Naive thymus-derived CD4-positive, alpha-beta T cell (primary cell): ENCODE data around the gene RGS9. TPM values are rescaled to one million over a fixed set of nuclear protein-coding genes. Genes with fewer than 3 reads are reported as not detected.
"Not testable (repeated sequence)": the region's sequence is repeated elsewhere in the genome, so short reads cannot be mapped to it uniquely, and the experiment has no call there.

Source experiments
- ATAC-seq: fragments of 150-1000 bp; cut with Tn5 transposase; 2 replicates; pipeline ENCODE4 v1.10.0; 2021; ENCODE audit warnings: mild to moderate bottlenecking, moderate library complexity
- CTCF ChIA-PET: fragments of 350-600 bp; sonication (Branson Sonifier 250); formaldehyde crosslinking; loops from one replicate; lab custom pipeline; 2021; ENCODE audit warnings: antibody characterized with exemption; lab: Charles Lee
- POLR2A ChIA-PET: fragments of 350-600 bp; sonication (Branson Sonifier 250); formaldehyde crosslinking; loops from one replicate; lab custom pipeline; 2021; ENCODE audit warnings: antibody characterized with exemption, inconsistent platforms; lab: Charles Lee
- DNase-seq, 9 donors: peaks; one replicate each; pipeline versions ENCODE4 v3.0.0 to v3.0.0-alpha.2; 2020 to 2022; ENCODE audit warnings: mixed read lengths in 1 of 9
- H3K27ac ChIP-seq: one replicate; pipeline ENCODE4 v1.7.0; 2013; ENCODE audit warnings: mild to moderate bottlenecking, low read depth, low read length, moderate library complexity
- H3K27me3 ChIP-seq, 2 donors: one replicate each; pipeline ENCODE4 v1.7.0; 2013; ENCODE audit warnings: low read length in 2 of 2, mild to moderate bottlenecking in 2 of 2, moderate library complexity in 2 of 2; ENCODE audit not compliant: control insufficient read depth in 2 of 2, insufficient read depth in 2 of 2
- H3K36me3 ChIP-seq, 3 experiments: 1 replicate in 2 of 3; 2 replicates in 1 of 3; pipeline ENCODE4 v1.7.0; 2013; ENCODE audit warnings: low read length in 3 of 3, mild to moderate bottlenecking in 3 of 3, moderate library complexity in 1 of 3; ENCODE audit not compliant: insufficient read depth in 3 of 3, control insufficient read depth in 2 of 3
- H3K4me1 ChIP-seq, 2 donors: one replicate each; pipeline ENCODE4 v1.7.0; 2013; ENCODE audit warnings: low read length in 2 of 2, mild to moderate bottlenecking in 2 of 2, moderate library complexity in 1 of 2; ENCODE audit not compliant: control insufficient read depth in 2 of 2, insufficient read depth in 2 of 2
- H3K4me3 ChIP-seq: 2 replicates; pipeline ENCODE4 v1.7.0; 2013; ENCODE audit warnings: mild to moderate bottlenecking, low read length
- H3K9me3 ChIP-seq, 3 experiments: 1 replicate in 2 of 3; 2 replicates in 1 of 3; pipeline ENCODE4 v1.7.0; 2013; ENCODE audit warnings: low read length in 3 of 3; ENCODE audit not compliant: control insufficient read depth in 2 of 3
- H3K27ac Mint-ChIP-seq, 9 donors: one replicate each; pipeline ENCODE4 v1.8.0; 2020 to 2022; ENCODE audit warnings: mixed read lengths in 9 of 9, mild to moderate bottlenecking in 8 of 9, moderate library complexity in 5 of 9, inconsistent platforms in 2 of 9
- H3K27me3 Mint-ChIP-seq, 5 donors: one replicate each; pipeline ENCODE4 v1.8.0; 2021 to 2022; ENCODE audit warnings: mixed read lengths in 5 of 5, mild to moderate bottlenecking in 1 of 5
- H3K36me3 Mint-ChIP-seq, 5 donors: one replicate each; pipeline ENCODE4 v1.8.0; 2020 to 2022; ENCODE audit warnings: mixed read lengths in 5 of 5, mild to moderate bottlenecking in 3 of 5, inconsistent platforms in 1 of 5
- H3K4me1 Mint-ChIP-seq, 7 donors: one replicate each; pipeline ENCODE4 v1.8.0; 2020 to 2022; ENCODE audit warnings: mixed read lengths in 7 of 7, mild to moderate bottlenecking in 3 of 7, inconsistent platforms in 1 of 7
- H3K4me3 Mint-ChIP-seq, 10 donors: one replicate each; pipeline ENCODE4 v1.8.0; 2020 to 2022; ENCODE audit warnings: mild to moderate bottlenecking in 10 of 10, mixed read lengths in 10 of 10, moderate library complexity in 6 of 10, inconsistent platforms in 2 of 10
- H3K9me3 Mint-ChIP-seq, 11 donors: one replicate each; pipeline ENCODE4 v1.8.0; 2020 to 2022; ENCODE audit warnings: mixed read lengths in 11 of 11, mild to moderate bottlenecking in 4 of 11, inconsistent platforms in 1 of 11, moderate library complexity in 1 of 11
- intact Hi-C, 2 donors: fragments of 100-400 bp; cut with micrococcal nuclease; formaldehyde crosslinking; loops; one replicate each; pipeline ENCODE4 v1.15.1; 2023
- polyA plus RNA-seq, 2 donors: library from polyadenylated mRNA; unstranded; fragments of 300-500 nt; fragmentation: Illumina TruSeq; gene quantifications; one replicate each; pipeline ENCODE4 v1.2.3, GENCODE V29; 2021
- total RNA-seq, 6 experiments: library from RNA in 5 of 6; stranded (reverse) in 5 of 6; gene quantifications; 1 replicate in 5 of 6; 2 replicates in 1 of 6; pipeline ENCODE4 v1.2.3 and lab custom pipeline; 2021 to 2026

The RGS9 gene
- total and polyA plus RNA-seq, 7 experiments from 2014 or later: 0.32 to 3.9 (median 0.81) TPM; not detected in 2

DNA sequence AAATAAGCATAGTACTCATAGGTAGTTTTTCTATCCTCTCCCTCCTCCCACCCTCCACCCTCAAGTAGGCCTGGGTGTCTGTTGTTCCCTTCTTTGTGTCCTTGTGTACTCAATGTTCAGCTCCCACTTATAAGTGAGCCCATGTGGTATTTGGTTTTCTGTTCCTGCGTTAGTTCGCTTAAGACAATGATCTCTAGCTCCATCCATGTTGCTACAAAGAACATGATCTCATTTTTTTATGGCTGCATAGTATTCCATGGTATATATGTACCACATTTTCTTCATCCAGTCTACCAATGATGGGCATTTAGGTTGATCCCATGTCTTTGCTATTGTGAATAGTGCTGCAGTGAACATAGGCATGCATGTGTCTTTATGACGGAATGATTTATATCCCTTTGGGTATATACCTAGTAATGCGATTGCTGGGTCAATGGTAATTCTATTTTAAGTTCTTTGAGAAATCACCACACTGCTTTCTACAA is 43.6 kb downstream of the RGS9 start:
- peaks cover 0 to 10% (median 0%) of the 10 kb centered on the region in 5 donors for H3K27me3 Mint-ChIP-seq
- not testable (repeated sequence) for ATAC-seq

DNA sequence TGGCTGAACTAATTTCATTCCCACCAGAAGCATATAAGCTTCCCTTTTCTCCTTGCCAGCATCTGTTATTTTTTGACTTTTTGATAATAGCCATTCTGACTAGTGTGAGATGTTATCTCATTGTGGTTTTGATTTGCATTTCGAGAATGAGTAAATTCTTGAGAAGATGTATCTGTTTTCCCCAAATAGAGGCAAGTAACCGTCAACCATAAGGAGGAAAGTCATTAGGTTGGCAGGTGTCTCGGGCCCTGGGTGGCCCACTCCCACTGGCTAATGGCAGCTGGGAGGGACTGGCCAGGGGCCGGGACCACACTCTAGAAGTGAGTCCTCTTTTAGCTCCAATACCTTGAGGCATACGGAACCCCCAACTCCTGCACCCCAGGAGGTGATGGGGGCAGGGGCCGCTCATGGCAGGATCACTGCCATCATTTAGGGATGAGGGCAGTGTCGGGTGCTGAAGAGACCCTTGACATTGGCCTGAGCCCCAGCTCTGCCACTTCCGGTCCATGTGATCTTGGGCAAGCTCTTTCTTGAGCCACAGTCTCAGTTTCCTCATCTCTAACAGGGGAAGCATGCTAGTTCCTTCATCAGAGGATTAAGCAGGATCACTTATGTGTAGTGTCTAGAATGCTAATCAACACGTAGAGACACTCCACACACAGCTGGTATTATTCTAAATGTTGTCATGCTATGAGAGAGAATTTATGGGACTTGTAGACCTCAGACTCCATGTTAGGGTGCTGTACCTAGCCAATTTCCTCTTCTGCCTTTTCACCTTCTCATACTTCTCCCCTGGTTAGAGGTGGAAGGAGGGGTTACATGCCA is 44.3 kb downstream of the RGS9 start:
- H3K4me1 Mint-ChIP-seq: peaks cover 0 to 78% (median 15%) of the 10 kb centered on the region in 7 donors
- H3K4me3 ChIP-seq: no peak overlapping the region
- CTCF ChIA-PET: no interaction called here
- H3K4me3 Mint-ChIP-seq: peak overlapping the region in 1 of 10 donors; percentile 64
- no peaks in the 10 kb centered on the region for H3K27me3 ChIP-seq
- no peak overlapping the region for H3K27ac ChIP-seq
- peaks cover 0 to 10% (median 0%) of the 10 kb centered on the region in 5 donors for H3K27me3 Mint-ChIP-seq
- intact Hi-C loops: loop anchor here in 1 of 2 donors (1.0 kb wide), 1 partner anchor 44 kb away; the partner anchor contains the start of gene RGS9
- peak overlapping the region in 1 of 9 donors; percentile 89 for H3K27ac Mint-ChIP-seq
- POLR2A ChIA-PET: no interaction called here
- peaks cover 0 to 22% (median 0%) of the 10 kb centered on the region in 5 donors for H3K36me3 Mint-ChIP-seq
- no peaks in the 10 kb centered on the region for H3K9me3 ChIP-seq
- H3K4me1 ChIP-seq: peaks cover 0 to 43% of the 10 kb centered on the region in 2 donors
- peak in 1 of 9 donors; percentile 58 for DNase-seq
- peaks cover 0 to 15% (median 0%) of the 10 kb centered on the region in 11 donors for H3K9me3 Mint-ChIP-seq
- ATAC-seq: peak; percentile 10
- H3K36me3 ChIP-seq: no peaks in the 10 kb centered on the region

More for the DNA sequence above, 43.6 kb downstream of the RGS9 start:
- H3K9me3 ChIP-seq, H3K4me3 ChIP-seq, H3K27me3 ChIP-seq, H3K36me3 ChIP-seq, H3K27ac ChIP-seq, DNase-seq, CTCF ChIA-PET: not testable (repeated sequence)
- Mint-ChIP-seq H3K4me1 (peaks cover 0 to 80% (median 15%) of the 10 kb centered on the region in 7 donors), H3K36me3 (peaks cover 0 to 25% (median 0%) of the 10 kb centered on the region in 5 donors), H3K27ac (peak overlapping the region in 4 of 9 donors; percentile 6 to 89 (median 46)), H3K9me3 (peaks cover 0 to 17% (median 0%) of the 10 kb centered on the region in 11 donors), H3K4me3 (peak overlapping the region in 2 of 10 donors; percentile 47 to 52)
- POLR2A ChIA-PET: interaction anchor here (0.7 kb wide), 1 partner anchor 17 kb away, joined by 3 read pairs; no protein-coding TSS in a partner anchor
- intact Hi-C loops: loop anchor here in 1 of 2 donors (1.0 kb wide), 1 partner anchor 43 kb away; the partner anchor contains the start of gene RGS9
- H3K4me1 ChIP-seq: peaks cover 0 to 43% of the 10 kb centered on the region in 2 donors

DNA sequence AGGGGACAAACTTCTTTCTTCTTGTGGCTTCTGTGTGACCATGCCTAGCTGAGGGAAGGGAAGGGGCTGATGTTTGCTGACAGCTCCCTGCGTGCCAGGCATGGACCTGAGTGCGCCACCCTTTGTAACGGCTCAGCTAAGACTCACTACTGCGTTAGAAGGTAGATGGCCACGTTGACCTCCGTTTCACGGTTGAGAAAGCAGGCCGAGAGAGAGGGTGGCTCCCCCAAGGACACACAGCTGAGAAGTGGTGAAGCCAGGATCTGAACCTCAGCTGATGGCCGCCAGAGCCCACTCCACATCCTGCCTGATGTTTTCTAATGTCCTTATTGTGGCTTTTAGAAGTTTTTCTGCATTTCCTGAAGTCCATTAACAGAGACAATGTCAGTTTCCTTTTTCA is 45.1 kb downstream of the RGS9 start:
- DNase-seq (no peak), ATAC-seq (no peak)
- CTCF ChIA-PET: no interaction called here
- H3K36me3 ChIP-seq: no peaks in the 10 kb centered on the region
- POLR2A ChIA-PET: no interaction called here
- H3K4me3 ChIP-seq: no peak overlapping the region
- Mint-ChIP-seq H3K36me3 (peaks cover 0 to 14% (median 0%) of the 10 kb centered on the region in 5 donors), H3K27ac (peak overlapping the region in 1 of 9 donors; percentile 82), H3K9me3 (peaks cover 0 to 7% (median 0%) of the 10 kb centered on the region in 11 donors), H3K4me3 (peak overlapping the region in 1 of 10 donors; percentile 64), H3K4me1 (peaks cover 0 to 70% (median 15%) of the 10 kb centered on the region in 7 donors), H3K27me3 (peaks cover 0 to 10% (median 0%) of the 10 kb centered on the region in 5 donors)
- no peaks in the 10 kb centered on the region for H3K9me3 ChIP-seq
- intact Hi-C loops: no loop called here
- H3K4me1 ChIP-seq: peaks cover 0 to 43% of the 10 kb centered on the region in 2 donors
- H3K27ac ChIP-seq: no peak overlapping the region
- no peaks in the 10 kb centered on the region for H3K27me3 ChIP-seq

DNA sequence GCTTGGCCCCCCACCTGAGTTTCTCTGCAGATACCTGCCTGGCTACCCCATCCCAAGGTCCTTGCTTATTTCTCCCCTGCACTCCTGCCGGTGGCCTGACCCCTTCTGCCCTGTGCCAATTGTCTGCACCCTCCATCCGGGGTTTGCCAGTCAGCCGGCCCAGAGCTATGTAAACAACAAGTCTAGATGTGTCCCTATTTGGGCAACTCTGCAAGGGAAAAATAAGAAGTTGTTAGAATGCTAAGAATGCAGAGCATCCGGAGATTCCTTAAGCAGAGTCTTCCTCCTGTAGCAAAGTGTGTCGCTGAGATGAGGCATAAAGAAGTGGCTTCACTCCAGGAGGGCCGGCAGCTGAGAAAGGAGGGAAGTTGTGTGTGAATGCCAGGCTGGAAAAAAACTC is 46.6 kb downstream of the RGS9 start:
- H3K36me3 ChIP-seq: no peaks in the 10 kb centered on the region
- no peak overlapping the region for H3K27ac Mint-ChIP-seq
- H3K4me3 Mint-ChIP-seq: no peak overlapping the region
- peaks cover 0 to 5% (median 0%) of the 10 kb centered on the region in 5 donors for H3K36me3 Mint-ChIP-seq
- H3K27me3 Mint-ChIP-seq: peaks cover 0 to 10% (median 0%) of the 10 kb centered on the region in 5 donors
- no peak overlapping the region for H3K4me3 ChIP-seq
- no peak for ATAC-seq
- no peak for DNase-seq
- H3K9me3 ChIP-seq: no peaks in the 10 kb centered on the region
- H3K4me1 Mint-ChIP-seq: peaks cover 0 to 59% (median 15%) of the 10 kb centered on the region in 7 donors
- peaks cover 0 to 5% (median 0%) of the 10 kb centered on the region in 11 donors for H3K9me3 Mint-ChIP-seq
- H3K27me3 ChIP-seq: no peaks in the 10 kb centered on the region
- POLR2A ChIA-PET: no interaction called here
- peaks cover 0 to 43% of the 10 kb centered on the region in 2 donors for H3K4me1 ChIP-seq
- CTCF ChIA-PET: no interaction called here
- intact Hi-C loops: no loop called here
- no peak overlapping the region for H3K27ac ChIP-seq

DNA sequence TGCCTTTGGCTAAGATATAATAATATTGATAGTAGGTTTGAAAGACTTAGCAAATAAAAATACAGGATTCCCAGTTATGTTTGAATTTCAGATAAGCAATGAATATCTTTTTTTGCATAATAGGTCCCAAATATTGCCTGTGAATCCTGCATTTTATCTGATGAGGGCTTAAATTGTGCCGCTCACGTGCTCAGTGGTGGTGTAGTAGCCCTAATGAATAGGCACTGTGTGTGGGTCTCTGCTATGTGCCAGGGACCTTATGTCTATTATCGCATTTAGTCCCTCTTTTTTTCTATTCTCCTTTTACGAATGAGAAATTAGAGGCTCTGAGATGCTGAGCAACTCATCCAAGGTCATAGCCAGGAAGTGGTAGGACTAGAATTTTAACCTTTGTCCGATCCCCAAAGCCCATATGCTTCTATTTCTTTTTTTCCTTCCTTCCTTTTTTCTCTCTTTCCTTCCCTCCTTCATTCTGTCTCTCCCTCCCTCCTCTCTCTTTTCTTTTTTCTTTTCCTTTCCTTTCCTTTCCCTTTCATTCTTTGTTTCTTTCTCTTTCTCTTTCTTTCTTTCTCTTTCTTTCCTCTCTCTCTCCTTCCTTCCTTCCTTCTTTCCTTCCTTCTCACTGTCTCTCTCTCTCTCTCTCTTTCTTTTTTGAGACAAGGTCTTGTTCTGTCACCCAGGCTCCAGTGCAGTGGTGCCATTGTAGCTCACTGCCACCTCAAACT is 47.2 kb downstream of the RGS9 start:
- Histone ChIP-seq H3K9me3 (no peaks in the 10 kb centered on the region), H3K4me3 (no peak overlapping the region), H3K4me1 (peaks cover 0 to 37% of the 10 kb centered on the region in 2 donors), H3K36me3 (no peaks in the 10 kb centered on the region), H3K27ac (no peak overlapping the region), H3K27me3 (no peaks in the 10 kb centered on the region)
- CTCF ChIA-PET: interaction anchor here (0.7 kb wide), 1 partner anchor 45 kb away, joined by 4 read pairs; no protein-coding TSS in a partner anchor
- no peak for ATAC-seq
- Mint-ChIP-seq H3K4me1 (peaks cover 0 to 52% (median 13%) of the 10 kb centered on the region in 7 donors), H3K9me3 (peaks cover 0 to 4% (median 0%) of the 10 kb centered on the region in 11 donors), H3K27ac (peak overlapping the region in 2 of 9 donors; percentile 49 to 53), H3K36me3 (peaks cover 0 to 6% (median 0%) of the 10 kb centered on the region in 5 donors), H3K27me3 (peaks cover 0 to 10% (median 0%) of the 10 kb centered on the region in 5 donors), H3K4me3 (no peak overlapping the region)
- intact Hi-C loops: no loop called here
- DNase-seq: no peak
- POLR2A ChIA-PET: no interaction called here

DNA sequence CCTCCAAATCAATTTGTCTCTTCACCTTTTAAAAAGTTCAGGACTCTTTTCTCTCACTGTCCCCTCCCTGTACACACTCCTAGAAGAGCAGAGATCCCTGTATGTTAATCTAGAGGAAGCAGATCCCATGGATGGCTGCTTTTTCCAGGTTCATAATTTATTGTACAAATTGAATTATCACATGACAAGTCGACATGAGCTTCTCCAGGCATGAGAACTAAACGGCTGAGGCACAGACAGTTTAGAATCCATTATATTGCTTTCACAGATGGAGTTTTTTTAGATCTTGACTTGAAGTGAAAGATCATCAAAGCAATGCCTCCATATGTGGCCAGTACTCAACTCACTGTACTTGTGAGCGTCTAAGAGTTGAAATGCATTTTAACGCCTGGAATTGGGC is 47.9 kb downstream of the RGS9 start:
- Histone ChIP-seq H3K9me3 (no peaks in the 10 kb centered on the region), H3K27ac (no peak overlapping the region), H3K4me1 (peaks cover 0 to 30% of the 10 kb centered on the region in 2 donors), H3K27me3 (no peaks in the 10 kb centered on the region), H3K4me3 (no peak overlapping the region), H3K36me3 (no peaks in the 10 kb centered on the region)
- peaks cover 0 to 6% (median 0%) of the 10 kb centered on the region in 5 donors for H3K36me3 Mint-ChIP-seq
- H3K4me3 Mint-ChIP-seq: no peak overlapping the region
- peaks cover 0 to 10% (median 0%) of the 10 kb centered on the region in 5 donors for H3K27me3 Mint-ChIP-seq
- peaks cover 0 to 2% (median 0%) of the 10 kb centered on the region in 11 donors for H3K9me3 Mint-ChIP-seq
- ATAC-seq (no peak), DNase-seq (no peak)
- peak overlapping the region in 1 of 9 donors; percentile 22 for H3K27ac Mint-ChIP-seq
- CTCF ChIA-PET: interaction anchor here (0.7 kb wide), 1 partner anchor 46 kb away, joined by 4 read pairs; no protein-coding TSS in a partner anchor
- H3K4me1 Mint-ChIP-seq: peaks cover 0 to 45% (median 7%) of the 10 kb centered on the region in 7 donors
- intact Hi-C loops: no loop called here
- POLR2A ChIA-PET: no interaction called here
